Medulla oblongata (tissue), 1 donor: Measurements from ENCODE around the gene ARMC6.
A peak's percentile ranks its signal among the peaks of the same experiment; 100 is the strongest.

ENCODE experiments used
- DNase-seq: peaks from one replicate; pipeline ENCODE4 v3.0.0-alpha.2; 2015; ENCODE audit errors: extremely low spot score

The ARMC6 gene

GRCh38 chr19:19054315-19054938 lies 21.0 kb downstream of the ARMC6 start:
- no peak for DNase-seq

DNA sequence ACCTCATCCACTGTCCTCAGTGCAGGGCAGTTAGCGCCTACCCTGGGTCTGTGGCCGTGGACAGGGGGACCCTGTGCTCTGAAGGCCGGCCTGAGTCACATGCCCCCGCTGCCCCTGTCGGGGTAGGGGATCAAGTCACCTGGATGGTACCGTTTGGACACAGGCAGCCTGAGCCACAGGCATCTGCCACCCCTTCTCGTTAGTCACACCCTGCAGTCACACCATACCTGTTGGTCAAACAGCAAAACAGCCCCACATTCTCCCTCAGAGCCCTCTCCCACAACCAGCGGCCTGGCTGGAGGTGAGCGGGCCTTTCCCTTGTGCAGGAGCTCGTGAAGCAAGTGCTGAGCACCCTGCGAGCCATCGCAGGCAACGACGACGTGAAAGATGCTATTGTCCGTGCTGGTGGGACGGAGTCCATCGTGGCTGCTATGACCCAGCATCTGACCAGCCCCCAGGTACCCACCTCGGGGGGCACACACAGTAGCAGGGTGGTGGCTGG lies 21.6 kb downstream of the ARMC6 start:
- DNase-seq: no peak

GRCh38 chr19:19055701-19056100 lies 22.3 kb downstream of the ARMC6 start:
- no peak for DNase-seq

GRCh38 chr19:19056636-19057275 lies 23.4 kb downstream of the ARMC6 start:
- no peak for DNase-seq

- DNase-seq: no peak
These were observed 23.9 kb downstream of the ARMC6 start for GRCh38 chr19:19057317-19057716.

DNA sequence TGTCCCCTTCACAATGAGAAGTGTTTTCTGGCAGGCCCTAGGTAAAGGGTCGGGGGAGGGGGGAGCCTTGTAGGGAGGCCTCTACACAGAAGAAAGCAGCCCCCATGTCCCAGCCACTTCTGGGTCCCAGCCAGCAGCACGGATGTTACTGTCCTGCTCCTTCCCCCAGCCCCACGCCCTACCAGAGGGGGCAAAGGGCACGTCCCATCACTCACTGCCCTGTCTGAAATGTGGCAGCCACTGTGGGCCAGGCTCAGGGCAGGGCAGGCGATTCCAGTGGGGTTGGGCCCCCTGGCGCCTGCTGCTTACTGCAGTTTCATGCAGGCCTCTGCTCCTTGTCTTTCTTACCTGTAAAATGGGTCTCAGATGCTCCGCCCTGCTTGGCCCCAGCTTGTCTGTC lies 24.3 kb downstream of the ARMC6 start:
- no peak for DNase-seq

GRCh38 chr19:19059018-19059836 lies 25.8 kb downstream of the ARMC6 start:
- DNase-seq: no peak

- no peak for DNase-seq
These were observed 26.6 kb downstream of the ARMC6 start for GRCh38 chr19:19059837-19060611.

- peak; percentile 48 for DNase-seq
These were observed 28.1 kb downstream of the ARMC6 start for GRCh38 chr19:19061506-19061905.

DNA sequence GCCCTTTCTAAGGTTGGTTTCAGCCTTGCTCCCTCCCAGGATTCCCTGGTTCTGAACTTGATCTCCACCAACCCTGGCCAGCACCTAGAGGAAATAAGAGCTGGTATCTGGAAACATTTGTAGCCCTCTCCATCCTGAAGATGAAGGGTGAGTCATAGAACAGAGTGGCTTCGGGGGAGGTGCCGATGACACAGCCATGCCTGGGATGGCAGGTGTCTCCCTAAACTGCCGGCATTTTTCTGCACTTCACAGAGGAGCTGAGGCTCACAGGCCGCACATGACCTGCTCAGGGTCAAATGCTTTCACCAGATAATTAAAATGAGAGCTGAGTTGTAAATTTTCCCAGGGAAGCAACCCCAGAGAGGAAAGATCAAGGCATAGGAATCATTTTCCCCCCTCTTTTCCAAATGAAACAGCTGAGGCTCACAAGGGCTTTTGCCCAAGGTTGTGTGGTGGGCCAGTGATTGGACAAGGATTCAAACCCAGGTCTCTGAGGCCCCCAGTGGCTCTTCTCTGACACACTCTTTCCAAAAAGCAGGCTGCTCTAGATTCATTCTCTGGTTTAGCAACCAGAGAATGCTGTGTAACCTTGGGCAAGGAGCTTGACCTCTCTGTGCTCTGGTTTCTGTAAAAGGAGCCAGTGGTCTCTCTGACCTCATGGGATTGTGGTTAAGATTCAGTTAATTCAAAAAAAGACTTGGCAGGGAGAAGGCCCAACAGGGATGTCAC lies 29.2 kb downstream of the ARMC6 start:
- DNase-seq: peak; percentile 3

GRCh38 chr19:19063183-19064097 lies 30.0 kb downstream of the ARMC6 start, which contains the start of gene SLC25A42:
Gene SLC25A42 (plus strand): TSS chr19:19063994. CDS start chr19:19096125, 32,131 bp downstream.
- peak; percentile 100 for DNase-seq

GRCh38 chr19:19064098-19064722 lies 30.8 kb downstream of the ARMC6 start:
- DNase-seq: no peak

DNA sequence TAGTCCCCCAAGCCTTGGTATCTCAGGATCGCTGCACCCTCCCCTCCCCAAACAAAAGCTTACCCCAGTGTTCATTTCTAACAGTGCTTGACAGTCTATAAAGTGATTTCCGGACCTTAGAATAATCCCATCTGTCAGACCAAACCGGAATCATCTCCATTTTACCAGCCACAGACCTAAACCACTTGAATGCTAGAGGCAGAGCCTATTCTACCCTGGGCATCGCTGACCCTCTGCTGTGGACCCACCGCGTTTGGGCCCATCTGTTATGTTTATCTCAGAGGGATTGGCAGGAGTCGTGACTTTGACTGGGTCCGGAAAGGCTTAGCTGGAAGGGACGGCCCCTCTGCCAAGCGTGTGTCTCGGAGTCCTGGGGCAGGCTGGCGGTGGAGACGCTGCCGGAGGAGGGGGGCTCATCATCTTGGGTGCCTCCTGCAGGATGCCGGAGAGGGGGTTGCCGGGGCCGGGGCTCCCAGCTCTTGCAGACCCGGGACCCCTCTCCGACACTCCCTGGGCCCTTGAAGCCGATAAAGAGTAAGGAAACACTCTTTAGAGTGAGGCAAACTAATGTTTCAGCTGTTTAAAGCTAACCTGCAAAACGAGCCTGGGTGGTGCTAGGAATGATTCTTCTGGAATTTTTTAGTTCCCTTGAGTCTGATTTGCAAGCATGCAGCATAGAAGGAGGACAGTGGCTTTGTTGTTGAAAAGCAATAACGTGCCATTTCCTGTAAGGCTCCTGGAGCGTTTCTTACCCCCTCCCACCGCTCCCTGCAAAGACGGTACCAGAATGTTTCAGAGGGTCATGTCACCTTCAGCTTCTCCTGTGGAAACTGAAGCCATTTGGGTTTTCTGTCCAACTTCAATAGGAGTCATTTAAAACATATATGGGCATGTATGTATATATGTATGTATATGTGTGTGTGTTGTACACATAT lies 31.7 kb downstream of the ARMC6 start:
- peak; percentile 10 for DNase-seq

DNA sequence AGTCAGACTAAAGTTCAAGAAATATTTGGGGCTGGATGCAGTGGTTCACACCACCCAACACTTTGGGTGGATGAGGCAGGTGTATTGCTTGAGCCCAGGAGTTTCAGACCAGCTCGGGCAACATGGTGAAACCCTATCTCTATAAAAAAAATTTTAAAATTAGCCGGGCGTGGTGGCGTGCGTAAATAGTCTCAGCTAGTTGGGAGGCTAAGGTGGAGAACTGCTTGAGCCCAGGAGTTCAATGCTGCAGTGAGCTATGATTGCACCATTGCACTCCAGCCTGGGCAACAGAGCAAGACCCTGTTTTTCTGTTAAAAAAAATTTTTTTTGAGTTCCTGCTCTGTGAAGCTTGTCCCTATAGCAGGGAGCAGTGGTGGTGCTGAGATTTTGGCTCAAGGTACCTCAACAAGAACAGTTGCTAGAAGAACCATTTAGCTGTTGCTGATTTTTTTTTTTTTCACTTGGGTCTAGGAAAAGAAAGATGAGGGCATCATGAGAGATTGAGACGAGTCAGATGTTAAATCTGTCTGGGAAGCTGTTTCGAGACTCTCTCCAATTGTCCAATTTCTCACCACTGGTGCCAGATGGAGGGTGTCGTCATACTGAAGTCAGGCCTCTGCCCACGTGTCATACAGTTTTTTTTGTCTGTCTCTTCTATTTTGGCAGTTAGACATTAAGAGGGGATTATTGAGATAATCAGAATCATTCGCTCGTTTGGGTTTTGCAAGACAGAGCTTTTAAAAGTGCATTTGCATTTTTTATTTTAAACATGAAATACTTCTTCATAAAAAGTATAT lies 34.1 kb downstream of the ARMC6 start:
- peak; percentile 9 for DNase-seq

DNA sequence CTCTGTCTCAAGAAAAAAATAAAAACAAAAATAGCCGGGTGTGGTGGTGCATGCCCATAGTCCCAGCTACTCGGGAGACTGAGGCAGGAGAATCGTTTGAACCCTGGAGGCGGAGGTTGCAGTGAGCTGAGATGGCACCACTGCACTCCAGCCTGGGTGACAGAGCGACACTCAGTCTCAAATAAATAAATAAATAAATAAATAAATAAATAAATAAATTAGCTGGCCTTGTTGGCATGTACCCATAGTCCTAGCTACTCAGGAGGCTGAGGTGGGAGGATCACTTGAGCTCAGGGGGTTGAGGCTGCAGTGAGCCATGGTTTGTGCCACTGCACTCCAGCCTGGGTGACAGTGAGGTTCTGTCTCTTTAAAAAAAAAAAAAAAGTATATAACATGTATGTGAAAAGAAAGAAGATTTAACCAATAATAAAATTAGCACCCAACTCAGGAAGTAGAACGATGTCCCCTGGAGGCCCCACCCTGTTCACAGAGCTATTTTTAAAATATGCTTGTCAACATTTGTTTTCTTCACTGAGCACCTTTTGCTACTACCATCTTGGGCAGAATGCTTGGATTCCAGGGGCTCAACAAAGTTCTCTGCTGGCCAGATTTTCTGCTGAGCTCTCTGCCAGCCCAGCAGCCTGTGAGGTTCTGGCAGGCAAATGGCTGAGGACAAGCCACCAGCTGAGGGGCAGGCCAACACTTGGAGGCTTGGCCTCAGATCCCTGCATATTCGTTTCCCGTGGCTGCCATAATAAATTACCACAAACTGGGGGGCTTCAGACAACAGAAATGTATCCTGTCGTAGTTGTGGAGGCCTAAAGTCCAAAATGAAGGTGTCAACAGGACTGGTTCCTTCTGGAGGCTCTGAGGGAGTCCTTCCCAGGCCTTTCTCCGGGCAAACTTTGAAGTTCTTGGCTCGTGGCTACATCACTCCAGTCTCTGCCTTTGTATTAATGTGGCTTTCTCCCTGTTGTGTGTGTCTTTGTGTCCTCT lies 35.6 kb downstream of the ARMC6 start:
- peak; percentile 57 for DNase-seq

DNA sequence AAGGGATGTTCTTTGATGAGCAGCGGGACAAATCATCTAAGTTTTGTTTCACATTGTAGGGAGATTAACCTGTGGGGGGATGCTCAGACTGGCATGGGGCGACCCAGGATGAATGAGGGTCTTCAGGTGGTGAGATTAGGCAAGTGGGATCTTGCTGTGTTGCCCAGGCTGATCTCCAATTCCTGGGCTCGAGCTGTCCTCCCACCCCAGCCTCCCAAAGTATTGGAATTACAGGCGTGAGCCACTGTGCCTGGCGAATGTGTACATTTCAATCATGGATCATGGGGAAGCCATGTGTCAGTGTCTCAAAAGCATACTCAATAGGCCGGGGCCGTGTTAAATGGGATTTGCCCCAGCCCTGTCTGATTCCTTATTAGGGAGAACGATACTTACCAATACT lies 38.5 kb downstream of the ARMC6 start:
- DNase-seq: no peak
